A549 (cell line): ENCODE results near the gene PHYKPL.

ENCODE experiments used
- BHLHE40 ChIP-seq: IDR thresholded peaks from 2 replicates; pipeline ENCODE4 v1.6.1; 2012; ENCODE audit warnings: low read depth, low read length, inconsistent platforms
- CEBPB ChIP-seq, 2 experiments: fragments of >200 bp in 1 of 2; sonication (Bioruptor Twin) in 1 of 2; formaldehyde crosslinking in 1 of 2; IDR thresholded peaks; 2 replicates each; pipeline ENCODE4 v1.6.1; 2012 to 2016
- EP300 ChIP-seq, 2 experiments: fragments of >200 bp; sonication (Bioruptor Twin); formaldehyde crosslinking; IDR thresholded peaks; 2 replicates in 1 of 2; 3 replicates in 1 of 2; pipeline ENCODE4 v1.6.1; 2016 to 2017
- POLR2A ChIP-seq: IDR thresholded peaks from 2 replicates; pipeline ENCODE4 v1.6.1; 2012; ENCODE audit warnings: mild to moderate bottlenecking, low read length
- RARB ChIP-seq: fragments of 250-450 bp; sonication (Bioruptor Pico); IDR thresholded peaks from 2 replicates; pipeline ENCODE4 v1.8.0; 2021; ENCODE audit warnings: mild to moderate bottlenecking, moderate library complexity
- SMC3 ChIP-seq: fragments of >200 bp; sonication (Bioruptor Twin); formaldehyde crosslinking; IDR thresholded peaks from 3 replicates; pipeline ENCODE4 v1.6.1; 2018; ENCODE audit warnings: inconsistent platforms
- TF ChIP-seq, protein P1 (sequence below): fragments of >200 bp; sonication (Bioruptor Twin); formaldehyde crosslinking; IDR thresholded peaks from 3 replicates; pipeline ENCODE4 v1.5.1; 2016
- TF ChIP-seq, protein P2 (sequence below): IDR thresholded peaks from 2 replicates; pipeline ENCODE4 v1.6.1; 2012; ENCODE audit warnings: low read depth, borderline replicate concordance
- TF ChIP-seq, protein P3 (sequence below): IDR thresholded peaks from 2 replicates; pipeline ENCODE4 v1.6.1; 2012
- TF ChIP-seq, protein P4 (sequence below): fragments of 150-350 bp; IDR thresholded peaks from 2 replicates; pipeline ENCODE4 v1.6.1; 2014; ENCODE audit warnings: low read depth, mild to moderate bottlenecking, low read length

DNA sequence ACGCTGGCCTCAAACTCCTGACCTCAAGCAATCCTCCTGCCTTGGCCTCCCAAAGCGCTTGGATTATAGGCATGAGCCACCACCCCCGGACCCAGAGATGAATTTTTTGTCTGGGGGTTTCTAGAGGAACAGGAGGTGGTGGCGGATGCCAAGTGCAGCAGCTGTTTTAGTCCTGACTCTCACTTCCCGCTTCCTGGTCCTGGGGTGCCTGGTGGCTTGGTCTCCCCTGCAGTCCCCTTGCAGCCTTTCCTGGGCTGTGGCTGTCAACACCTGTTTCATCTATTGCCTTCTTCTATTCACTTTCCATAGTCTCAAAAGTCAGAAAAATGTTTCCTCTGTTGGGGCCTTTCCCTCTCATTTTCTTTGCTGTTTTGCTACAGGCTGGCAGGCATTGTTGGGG is 72.4 kb downstream of the PHYKPL start:
- TF ChIP-seq, protein P1, sequence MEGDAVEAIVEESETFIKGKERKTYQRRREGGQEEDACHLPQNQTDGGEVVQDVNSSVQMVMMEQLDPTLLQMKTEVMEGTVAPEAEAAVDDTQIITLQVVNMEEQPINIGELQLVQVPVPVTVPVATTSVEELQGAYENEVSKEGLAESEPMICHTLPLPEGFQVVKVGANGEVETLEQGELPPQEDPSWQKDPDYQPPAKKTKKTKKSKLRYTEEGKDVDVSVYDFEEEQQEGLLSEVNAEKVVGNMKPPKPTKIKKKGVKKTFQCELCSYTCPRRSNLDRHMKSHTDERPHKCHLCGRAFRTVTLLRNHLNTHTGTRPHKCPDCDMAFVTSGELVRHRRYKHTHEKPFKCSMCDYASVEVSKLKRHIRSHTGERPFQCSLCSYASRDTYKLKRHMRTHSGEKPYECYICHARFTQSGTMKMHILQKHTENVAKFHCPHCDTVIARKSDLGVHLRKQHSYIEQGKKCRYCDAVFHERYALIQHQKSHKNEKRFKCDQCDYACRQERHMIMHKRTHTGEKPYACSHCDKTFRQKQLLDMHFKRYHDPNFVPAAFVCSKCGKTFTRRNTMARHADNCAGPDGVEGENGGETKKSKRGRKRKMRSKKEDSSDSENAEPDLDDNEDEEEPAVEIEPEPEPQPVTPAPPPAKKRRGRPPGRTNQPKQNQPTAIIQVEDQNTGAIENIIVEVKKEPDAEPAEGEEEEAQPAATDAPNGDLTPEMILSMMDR = no peak
- TF ChIP-seq CEBPB (IDR thresholded peaks at IDR 0.05) = no peak
- TF ChIP-seq SMC3 = no peak
- no peak for TF ChIP-seq EP300 (IDR thresholded peaks at IDR 0.05)
- no peak for TF ChIP-seq BHLHE40
- TF ChIP-seq, protein P2, sequence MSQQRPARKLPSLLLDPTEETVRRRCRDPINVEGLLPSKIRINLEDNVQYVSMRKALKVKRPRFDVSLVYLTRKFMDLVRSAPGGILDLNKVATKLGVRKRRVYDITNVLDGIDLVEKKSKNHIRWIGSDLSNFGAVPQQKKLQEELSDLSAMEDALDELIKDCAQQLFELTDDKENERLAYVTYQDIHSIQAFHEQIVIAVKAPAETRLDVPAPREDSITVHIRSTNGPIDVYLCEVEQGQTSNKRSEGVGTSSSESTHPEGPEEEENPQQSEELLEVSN = no peak
- no peak for TF ChIP-seq RARB (CRISPR knock-in tag)
- TF ChIP-seq, protein P3, sequence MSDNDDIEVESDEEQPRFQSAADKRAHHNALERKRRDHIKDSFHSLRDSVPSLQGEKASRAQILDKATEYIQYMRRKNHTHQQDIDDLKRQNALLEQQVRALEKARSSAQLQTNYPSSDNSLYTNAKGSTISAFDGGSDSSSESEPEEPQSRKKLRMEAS = no peak
- no peak for TF ChIP-seq POLR2A
- TF ChIP-seq, protein P4, sequence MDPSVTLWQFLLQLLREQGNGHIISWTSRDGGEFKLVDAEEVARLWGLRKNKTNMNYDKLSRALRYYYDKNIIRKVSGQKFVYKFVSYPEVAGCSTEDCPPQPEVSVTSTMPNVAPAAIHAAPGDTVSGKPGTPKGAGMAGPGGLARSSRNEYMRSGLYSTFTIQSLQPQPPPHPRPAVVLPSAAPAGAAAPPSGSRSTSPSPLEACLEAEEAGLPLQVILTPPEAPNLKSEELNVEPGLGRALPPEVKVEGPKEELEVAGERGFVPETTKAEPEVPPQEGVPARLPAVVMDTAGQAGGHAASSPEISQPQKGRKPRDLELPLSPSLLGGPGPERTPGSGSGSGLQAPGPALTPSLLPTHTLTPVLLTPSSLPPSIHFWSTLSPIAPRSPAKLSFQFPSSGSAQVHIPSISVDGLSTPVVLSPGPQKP = no peak
